ENCODE measurements around the gene CRACDL. TPM values are rescaled to one million over a fixed set of nuclear protein-coding genes. Genes with fewer than 3 reads are reported as not detected.

Gene CRACDL
- total RNA-seq, 5 donors from 2014 or later (not counting 1 experiment from before 2014, with no cell fraction given) = 0.23 to 2.0 (median 1.7) TPM

DNA sequence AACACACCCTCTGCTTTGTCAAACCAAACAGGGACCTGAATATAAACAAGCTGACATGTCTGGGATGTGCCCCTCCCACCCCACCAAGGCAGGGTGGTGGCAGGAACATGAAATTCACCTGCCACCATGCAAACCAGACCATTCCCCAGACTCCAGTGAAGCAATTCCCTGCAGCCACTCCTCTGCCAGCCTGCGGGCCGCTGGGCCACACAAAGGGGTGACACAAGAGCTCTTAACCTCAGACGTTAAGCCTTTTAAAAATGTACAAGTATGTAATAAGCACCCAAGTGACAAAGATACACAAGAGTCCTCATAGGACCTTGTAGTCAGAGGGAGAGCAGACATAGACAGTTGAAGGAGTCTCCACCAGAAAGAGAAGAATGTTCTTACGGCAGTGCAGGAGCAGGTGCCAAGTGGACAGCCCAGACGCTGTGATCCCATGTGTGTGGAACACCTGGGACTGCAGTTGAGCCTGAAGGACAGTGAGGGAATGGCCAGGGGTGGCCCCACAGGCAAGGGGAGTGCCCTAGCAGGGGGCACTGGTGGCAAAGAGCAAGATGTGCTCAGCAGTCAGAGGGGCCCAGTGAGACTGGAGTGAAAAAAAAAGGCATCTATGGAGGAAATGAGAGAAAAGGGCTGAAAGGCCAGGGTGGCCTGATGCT lies 36.9 kb downstream of the CRACDL start:
- H3K27ac Mint-ChIP-seq = no peak overlapping the region
- H3K4me3 ChIP-seq (ENCODE audit: control insufficient read depth in 1 of 2, extremely low read depth in 1 of 2, low read length in 1 of 2) = no peak overlapping the region
- no peak overlapping the region for H3K27ac ChIP-seq (ENCODE audit: low read length)
- H3K4me1 Mint-ChIP-seq = no peaks in the 10 kb centered on the region
- DNase-seq (no peak), ATAC-seq (replicated peaks in 1 of 4) (no peak)
- H3K36me3 Mint-ChIP-seq = no peaks in the 10 kb centered on the region
- no peaks in the 10 kb centered on the region for H3K36me3 ChIP-seq (ENCODE audit: control insufficient read depth in 2 of 2, extremely low read depth in 1 of 2, insufficient read depth in 1 of 2, low read length in 1 of 2)
- H3K4me1 ChIP-seq (ENCODE audit: control insufficient read depth in 1 of 2, extremely low read depth in 1 of 2, insufficient read depth in 2 of 2, low read length in 2 of 2) = no peaks in the 10 kb centered on the region
- WGBS (ENCODE audit: insufficient coverage) = 94% methylated on average over 2 of the region's 5 CpGs
- POLR2A ChIA-PET = no interaction called here
- H3K27me3 Mint-ChIP-seq = peaks cover 0 to 4% of the 10 kb centered on the region in 2 donors
- no peak overlapping the region for H3K4me3 Mint-ChIP-seq
- CTCF ChIA-PET = no interaction called here
- no peaks in the 10 kb centered on the region for H3K9me3 ChIP-seq
- H3K27me3 ChIP-seq (replicated peaks in 1 of 2; ENCODE audit: control insufficient read depth in 2 of 2, extremely low read depth in 1 of 2, insufficient read depth in 2 of 2, low read length in 1 of 2) = peaks cover 0 to 5% of the 10 kb centered on the region in 2 experiments
- no peaks in the 10 kb centered on the region for H3K9me3 Mint-ChIP-seq

GRCh38 chr2:98898423-98898841 lies 37.6 kb downstream of the CRACDL start:
- ATAC-seq (replicated peaks in 1 of 4) (no peak), DNase-seq (no peak)
- Mint-ChIP-seq H3K9me3 (no peaks in the 10 kb centered on the region), H3K4me3 (no peak overlapping the region), H3K36me3 (no peaks in the 10 kb centered on the region), H3K4me1 (no peaks in the 10 kb centered on the region), H3K27ac (no peak overlapping the region), H3K27me3 (peaks cover 0 to 4% of the 10 kb centered on the region in 2 donors)
- Histone ChIP-seq H3K4me1 (ENCODE audit: control insufficient read depth in 1 of 2, extremely low read depth in 1 of 2, insufficient read depth in 2 of 2, low read length in 2 of 2) (no peaks in the 10 kb centered on the region), H3K9me3 (no peaks in the 10 kb centered on the region), H3K27ac (ENCODE audit: low read length) (no peak overlapping the region), H3K36me3 (ENCODE audit: control insufficient read depth in 2 of 2, extremely low read depth in 1 of 2, insufficient read depth in 1 of 2, low read length in 1 of 2) (no peaks in the 10 kb centered on the region), H3K27me3 (replicated peaks in 1 of 2; ENCODE audit: control insufficient read depth in 2 of 2, extremely low read depth in 1 of 2, insufficient read depth in 2 of 2, low read length in 1 of 2) (peaks cover 0 to 6% of the 10 kb centered on the region in 2 experiments), H3K4me3 (ENCODE audit: control insufficient read depth in 1 of 2, extremely low read depth in 1 of 2, low read length in 1 of 2) (no peak overlapping the region)
- ChIA-PET POLR2A (no interaction called here), CTCF (no interaction called here)
- WGBS (ENCODE audit: insufficient coverage) = 87% methylated on average over 8 of the region's 13 CpGs

GRCh38 chr2:98897746-98898145 lies 38.3 kb downstream of the CRACDL start:
- H3K9me3 ChIP-seq = no peaks in the 10 kb centered on the region
- H3K4me3 ChIP-seq (ENCODE audit: control insufficient read depth in 1 of 2, extremely low read depth in 1 of 2, low read length in 1 of 2) = no peak overlapping the region
- DNase-seq (no peak), ATAC-seq (replicated peaks in 1 of 4) (no peak)
- H3K27ac ChIP-seq (ENCODE audit: low read length) = no peak overlapping the region
- no peaks in the 10 kb centered on the region for H3K36me3 ChIP-seq (ENCODE audit: control insufficient read depth in 2 of 2, extremely low read depth in 1 of 2, insufficient read depth in 1 of 2, low read length in 1 of 2)
- CTCF ChIA-PET = no interaction called here
- Mint-ChIP-seq H3K4me1 (no peaks in the 10 kb centered on the region), H3K4me3 (no peak overlapping the region), H3K9me3 (no peaks in the 10 kb centered on the region), H3K27me3 (peaks cover 0 to 4% of the 10 kb centered on the region in 2 donors), H3K27ac (no peak overlapping the region), H3K36me3 (no peaks in the 10 kb centered on the region)
- H3K4me1 ChIP-seq (ENCODE audit: control insufficient read depth in 1 of 2, extremely low read depth in 1 of 2, insufficient read depth in 2 of 2, low read length in 2 of 2) = no peaks in the 10 kb centered on the region
- H3K27me3 ChIP-seq (replicated peaks in 1 of 2; ENCODE audit: control insufficient read depth in 2 of 2, extremely low read depth in 1 of 2, insufficient read depth in 2 of 2, low read length in 1 of 2) = peaks cover 0 to 9% of the 10 kb centered on the region in 2 experiments
- WGBS (ENCODE audit: insufficient coverage) = 95% methylated on average over 2 of the region's 4 CpGs
- POLR2A ChIA-PET = no interaction called here

- Mint-ChIP-seq H3K4me3 (no peak overlapping the region), H3K36me3 (no peaks in the 10 kb centered on the region), H3K27me3 (peaks cover 0 to 4% of the 10 kb centered on the region in 2 donors), H3K27ac (no peak overlapping the region), H3K4me1 (no peaks in the 10 kb centered on the region), H3K9me3 (no peaks in the 10 kb centered on the region)
- WGBS (ENCODE audit: insufficient coverage) = 92% methylated on average over 8 of the region's 9 CpGs
- Histone ChIP-seq H3K27me3 (replicated peaks in 1 of 2; ENCODE audit: control insufficient read depth in 2 of 2, extremely low read depth in 1 of 2, insufficient read depth in 2 of 2, low read length in 1 of 2) (peaks cover 0 to 9% of the 10 kb centered on the region in 2 experiments), H3K9me3 (no peaks in the 10 kb centered on the region), H3K4me3 (ENCODE audit: control insufficient read depth in 1 of 2, extremely low read depth in 1 of 2, low read length in 1 of 2) (no peak overlapping the region), H3K36me3 (ENCODE audit: control insufficient read depth in 2 of 2, extremely low read depth in 1 of 2, insufficient read depth in 1 of 2, low read length in 1 of 2) (no peaks in the 10 kb centered on the region), H3K4me1 (ENCODE audit: control insufficient read depth in 1 of 2, extremely low read depth in 1 of 2, insufficient read depth in 2 of 2, low read length in 2 of 2) (no peaks in the 10 kb centered on the region), H3K27ac (ENCODE audit: low read length) (no peak overlapping the region)
- DNase-seq = no peak
- no peak for ATAC-seq (replicated peaks in 1 of 4)
- POLR2A ChIA-PET = no interaction called here
- CTCF ChIA-PET = no interaction called here
Measured at GRCh38 chr2:98896944-98897343, 39.1 kb downstream of the CRACDL start.

DNA sequence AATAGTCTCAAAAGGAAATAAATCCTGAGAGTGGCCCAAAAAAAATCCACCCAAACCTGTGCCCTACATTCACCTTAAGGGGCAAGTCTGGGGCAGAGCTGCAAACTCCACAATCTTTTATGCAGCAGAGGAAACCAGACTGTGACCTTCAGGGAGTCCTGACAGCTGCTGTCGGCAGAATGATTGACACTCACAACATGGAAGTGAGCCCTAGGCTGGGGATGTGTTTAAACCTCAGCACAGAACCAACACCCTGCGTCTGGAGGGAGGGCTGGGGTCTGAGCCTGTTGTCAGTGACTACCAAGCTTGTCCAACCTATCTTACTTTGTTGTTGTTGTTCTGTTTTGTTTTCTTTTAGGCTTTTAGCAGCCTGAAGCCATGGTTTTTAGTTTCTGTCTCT lies 39.6 kb downstream of the CRACDL start:
- Histone ChIP-seq H3K4me1 (ENCODE audit: control insufficient read depth in 1 of 2, extremely low read depth in 1 of 2, insufficient read depth in 2 of 2, low read length in 2 of 2) (no peaks in the 10 kb centered on the region), H3K27ac (ENCODE audit: low read length) (no peak overlapping the region), H3K36me3 (ENCODE audit: control insufficient read depth in 2 of 2, extremely low read depth in 1 of 2, insufficient read depth in 1 of 2, low read length in 1 of 2) (no peaks in the 10 kb centered on the region), H3K27me3 (replicated peaks in 1 of 2; ENCODE audit: control insufficient read depth in 2 of 2, extremely low read depth in 1 of 2, insufficient read depth in 2 of 2, low read length in 1 of 2) (peaks cover 0 to 9% of the 10 kb centered on the region in 2 experiments), H3K4me3 (ENCODE audit: control insufficient read depth in 1 of 2, extremely low read depth in 1 of 2, low read length in 1 of 2) (no peak overlapping the region), H3K9me3 (no peaks in the 10 kb centered on the region)
- CTCF ChIA-PET = no interaction called here
- POLR2A ChIA-PET = interaction anchor here in 1 of 2 donors (0.6 kb wide), 1 partner anchor 132 kb away, joined by 4 read pairs; no protein-coding TSS in a partner anchor
- 57% methylated on average over 1 of the region's 2 CpGs for WGBS (ENCODE audit: insufficient coverage)
- no peaks in the 10 kb centered on the region for H3K36me3 Mint-ChIP-seq
- no peak overlapping the region for H3K4me3 Mint-ChIP-seq
- ATAC-seq (replicated peaks in 1 of 4) = no peak
- no peaks in the 10 kb centered on the region for H3K4me1 Mint-ChIP-seq
- H3K27ac Mint-ChIP-seq = no peak overlapping the region
- no peaks in the 10 kb centered on the region for H3K9me3 Mint-ChIP-seq
- DNase-seq = no peak
- peaks cover 0 to 4% of the 10 kb centered on the region in 2 donors for H3K27me3 Mint-ChIP-seq

GRCh38 chr2:98895901-98896300 lies 40.1 kb downstream of the CRACDL start:
- peaks cover 0 to 9% of the 10 kb centered on the region in 2 experiments for H3K27me3 ChIP-seq (replicated peaks in 1 of 2; ENCODE audit: control insufficient read depth in 2 of 2, extremely low read depth in 1 of 2, insufficient read depth in 2 of 2, low read length in 1 of 2)
- H3K27ac ChIP-seq (ENCODE audit: low read length) = no peak overlapping the region
- H3K36me3 Mint-ChIP-seq = no peaks in the 10 kb centered on the region
- H3K9me3 Mint-ChIP-seq = no peaks in the 10 kb centered on the region
- H3K4me1 ChIP-seq (ENCODE audit: control insufficient read depth in 1 of 2, extremely low read depth in 1 of 2, insufficient read depth in 2 of 2, low read length in 2 of 2) = no peaks in the 10 kb centered on the region
- no peaks in the 10 kb centered on the region for H3K4me1 Mint-ChIP-seq
- ATAC-seq (replicated peaks in 1 of 4) (no peak), DNase-seq (no peak)
- no peak overlapping the region for H3K27ac Mint-ChIP-seq
- WGBS (ENCODE audit: insufficient coverage) = 70% methylated on average over 5 of the region's 9 CpGs
- H3K36me3 ChIP-seq (ENCODE audit: control insufficient read depth in 2 of 2, extremely low read depth in 1 of 2, insufficient read depth in 1 of 2, low read length in 1 of 2) = no peaks in the 10 kb centered on the region
- ChIA-PET POLR2A (interaction anchor here in 1 of 2 donors (0.6 kb wide), 1 partner anchor 131 kb away, joined by 4 read pairs; no protein-coding TSS in a partner anchor), CTCF (no interaction called here)
- H3K9me3 ChIP-seq = no peaks in the 10 kb centered on the region
- H3K4me3 Mint-ChIP-seq = no peak overlapping the region
- no peak overlapping the region for H3K4me3 ChIP-seq (ENCODE audit: control insufficient read depth in 1 of 2, extremely low read depth in 1 of 2, low read length in 1 of 2)
- H3K27me3 Mint-ChIP-seq = peaks cover 0 to 4% of the 10 kb centered on the region in 2 donors

Measured in T-cell (primary cell).